Cardiac muscle cell (in vitro differentiated cells and primary cell): ENCODE measurements around the gene METTL8. TPM values are rescaled to one million over a fixed set of nuclear protein-coding genes. Genes with fewer than 3 reads are reported as not detected.
A peak's percentile ranks its signal among the peaks of the same experiment; 100 is the strongest.

Experiments used
- DNase-seq, 2 donors: peaks; one replicate each; pipeline versions ENCODE4 v3.0.0 to v3.0.0-alpha.2; 2010 to 2017; ENCODE audit warnings: low read depth in 1 of 2, low spot score in 1 of 2
- H3K27ac ChIP-seq: fragments of 200-600 bp; sonication (generic); 2 replicates; pipeline ENCODE4 v1.5.1; 2016
- H3K27me3 ChIP-seq: fragments of 200-600 bp; sonication (generic); 2 replicates; pipeline ENCODE4 v1.6.0; 2016; ENCODE audit warnings: control low read depth
- H3K36me3 ChIP-seq: fragments of 200-600 bp; sonication (generic); 2 replicates; pipeline ENCODE4 v1.5.1; 2016; ENCODE audit warnings: control low read depth
- H3K4me1 ChIP-seq: fragments of 200-600 bp; sonication (generic); 2 replicates; pipeline ENCODE4 v1.8.1; 2017; ENCODE audit warnings: low read depth, mild to moderate bottlenecking, mixed run types
- H3K4me3 ChIP-seq: fragments of 200-600 bp; sonication (generic); 2 replicates; pipeline ENCODE4 v1.5.1; 2016; ENCODE audit warnings: mild to moderate bottlenecking
- H3K9me3 ChIP-seq: fragments of 200-600 bp; sonication (generic); 2 replicates; pipeline ENCODE4 v1.5.1; 2017; ENCODE audit warnings: low read depth, mild to moderate bottlenecking, control low read depth
- polyA plus RNA-seq: library from polyadenylated mRNA; unstranded; fragments of >200 nt; fragmentation: Nextera tagmentation; extraction: Ambion mirVana; gene quantifications from 2 replicates; pipeline ENCODE4 v1.2.1, GENCODE V29; 2016
- total RNA-seq: library from RNA; depleted of rRNA; stranded (reverse); fragments of >200 nt; gene quantifications from 2 replicates; pipeline ENCODE4 v1.2.3, GENCODE V29; 2016
- TF ChIP-seq, protein P1 (sequence below): IDR thresholded peaks from 2 replicates; pipeline ENCODE4 v1.5.1; 2012; ENCODE audit warnings: low read depth, mild to moderate bottlenecking, low read length

The METTL8 gene
- total and polyA plus RNA-seq, 2 experiments from 2014 or later = 12.4 to 15.5 TPM

DNA sequence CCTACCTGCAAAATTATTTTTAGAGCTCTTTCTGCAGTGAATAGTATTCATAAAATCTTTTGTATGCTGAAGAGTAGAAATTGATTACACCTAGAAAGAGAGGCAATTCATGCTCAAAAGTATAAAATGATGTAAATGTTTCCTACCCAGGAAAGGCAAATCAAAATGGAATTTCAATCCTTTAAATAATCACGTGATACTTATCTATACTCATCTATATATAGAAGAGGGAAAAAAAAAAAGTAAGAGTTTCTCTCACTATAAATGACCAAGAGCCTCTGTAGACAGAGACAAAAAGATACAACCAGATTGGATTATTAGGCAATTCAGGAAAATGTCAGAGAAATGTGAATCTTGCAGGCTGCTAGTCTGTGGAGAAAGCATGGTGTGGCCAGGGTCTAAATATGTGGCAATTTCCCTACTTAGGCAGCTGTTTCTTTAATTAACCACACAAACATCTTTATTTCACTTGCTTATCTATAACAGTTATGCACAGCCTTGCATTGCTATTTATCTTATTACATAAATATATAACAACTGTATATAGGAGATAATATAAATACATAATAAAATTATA lies 39.5 kb downstream of the METTL8 start:
- Histone ChIP-seq H3K27me3 (no peaks in the 10 kb centered on the region), H3K9me3 (no peaks in the 10 kb centered on the region), H3K4me3 (no peak overlapping the region), H3K36me3 (no peaks in the 10 kb centered on the region), H3K4me1 (peaks cover 9% of the 10 kb centered on the region), H3K27ac (no peak overlapping the region)
- TF ChIP-seq, protein P1, sequence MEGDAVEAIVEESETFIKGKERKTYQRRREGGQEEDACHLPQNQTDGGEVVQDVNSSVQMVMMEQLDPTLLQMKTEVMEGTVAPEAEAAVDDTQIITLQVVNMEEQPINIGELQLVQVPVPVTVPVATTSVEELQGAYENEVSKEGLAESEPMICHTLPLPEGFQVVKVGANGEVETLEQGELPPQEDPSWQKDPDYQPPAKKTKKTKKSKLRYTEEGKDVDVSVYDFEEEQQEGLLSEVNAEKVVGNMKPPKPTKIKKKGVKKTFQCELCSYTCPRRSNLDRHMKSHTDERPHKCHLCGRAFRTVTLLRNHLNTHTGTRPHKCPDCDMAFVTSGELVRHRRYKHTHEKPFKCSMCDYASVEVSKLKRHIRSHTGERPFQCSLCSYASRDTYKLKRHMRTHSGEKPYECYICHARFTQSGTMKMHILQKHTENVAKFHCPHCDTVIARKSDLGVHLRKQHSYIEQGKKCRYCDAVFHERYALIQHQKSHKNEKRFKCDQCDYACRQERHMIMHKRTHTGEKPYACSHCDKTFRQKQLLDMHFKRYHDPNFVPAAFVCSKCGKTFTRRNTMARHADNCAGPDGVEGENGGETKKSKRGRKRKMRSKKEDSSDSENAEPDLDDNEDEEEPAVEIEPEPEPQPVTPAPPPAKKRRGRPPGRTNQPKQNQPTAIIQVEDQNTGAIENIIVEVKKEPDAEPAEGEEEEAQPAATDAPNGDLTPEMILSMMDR = no peak
- peak in 1 of 2 donors; percentile 45 for DNase-seq

DNA sequence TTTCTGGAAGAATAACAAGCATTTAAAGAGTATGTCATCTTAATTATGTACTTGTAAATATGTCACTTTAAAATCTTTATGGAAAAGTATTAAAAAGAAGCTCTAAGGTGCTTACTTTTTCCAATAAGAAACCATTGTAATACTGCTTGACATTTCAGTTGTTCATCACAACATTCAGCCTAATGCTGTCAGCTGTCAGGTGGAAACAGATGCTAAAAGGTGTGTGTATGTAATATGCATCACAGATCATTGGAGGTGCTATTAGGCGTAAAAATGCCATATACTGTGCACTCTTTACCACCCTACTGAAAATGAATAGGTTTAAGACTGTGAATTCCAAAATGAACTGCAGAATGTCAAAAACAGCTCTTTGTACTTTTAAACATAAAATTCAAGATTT lies 40.3 kb downstream of the METTL8 start:
- H3K27ac ChIP-seq = no peak overlapping the region
- H3K27me3 ChIP-seq = no peaks in the 10 kb centered on the region
- no peak overlapping the region for H3K4me3 ChIP-seq
- TF ChIP-seq, protein P1 = no peak
- no peaks in the 10 kb centered on the region for H3K36me3 ChIP-seq
- no peaks in the 10 kb centered on the region for H3K9me3 ChIP-seq
- no peak for DNase-seq
- peaks cover 9% of the 10 kb centered on the region for H3K4me1 ChIP-seq

DNA sequence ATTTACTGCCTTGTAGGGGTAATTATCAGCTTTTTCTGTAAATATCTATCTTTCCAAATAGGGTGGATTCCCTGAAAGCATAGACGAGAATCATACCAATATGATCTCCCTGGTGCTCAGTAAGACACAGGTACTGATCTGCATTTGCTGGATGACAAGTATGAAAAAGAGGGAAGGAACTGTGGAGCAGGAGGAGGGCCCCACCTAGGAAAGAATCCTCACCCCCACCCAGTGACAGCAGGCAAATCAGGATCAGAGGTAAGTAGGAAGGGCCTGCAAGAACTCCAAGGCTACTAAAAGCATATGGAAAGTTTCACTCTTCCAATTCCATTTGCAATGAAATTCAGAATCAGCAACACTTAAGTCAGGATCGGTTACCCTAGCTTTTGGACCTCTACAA lies 42.3 kb downstream of the METTL8 start:
- H3K36me3 ChIP-seq = no peaks in the 10 kb centered on the region
- H3K9me3 ChIP-seq = no peaks in the 10 kb centered on the region
- TF ChIP-seq, protein P1 = no peak
- peaks cover 9% of the 10 kb centered on the region for H3K4me1 ChIP-seq
- DNase-seq = no peak
- no peaks in the 10 kb centered on the region for H3K27me3 ChIP-seq
- no peak overlapping the region for H3K4me3 ChIP-seq
- no peak overlapping the region for H3K27ac ChIP-seq

GRCh38 chr2:171390941-171391516 lies 42.8 kb downstream of the METTL8 start:
- Histone ChIP-seq H3K9me3 (no peaks in the 10 kb centered on the region), H3K36me3 (no peaks in the 10 kb centered on the region), H3K27me3 (no peaks in the 10 kb centered on the region), H3K4me1 (peaks cover 9% of the 10 kb centered on the region), H3K27ac (no peak overlapping the region), H3K4me3 (no peak overlapping the region)
- TF ChIP-seq, protein P1 = no peak
- DNase-seq = peak in 1 of 2 donors; percentile 55

GRCh38 chr2:171389780-171390179 lies 44.0 kb downstream of the METTL8 start:
- H3K4me1 ChIP-seq = peaks cover 9% of the 10 kb centered on the region
- no peaks in the 10 kb centered on the region for H3K9me3 ChIP-seq
- H3K4me3 ChIP-seq = no peak overlapping the region
- H3K36me3 ChIP-seq = no peaks in the 10 kb centered on the region
- DNase-seq = no peak
- no peak overlapping the region for H3K27ac ChIP-seq
- TF ChIP-seq, protein P1 = no peak
- no peaks in the 10 kb centered on the region for H3K27me3 ChIP-seq
